MM.1S (cell line): ENCODE data around the gene TBR1.

ENCODE experiments used
- DNase-seq: peaks from one replicate; pipeline ENCODE4 v3.0.0-alpha.2; 2015
- H2AFZ ChIP-seq: fragments of 300-600 bp; sonication (generic); 2 replicates; pipeline ENCODE4 v1.6.0; 2016; ENCODE audit warnings: antibody characterized with exemption, low read length
- H3F3A ChIP-seq: fragments of 300-600 bp; sonication (generic); 2 replicates; pipeline ENCODE4 v1.6.1; 2016; ENCODE audit warnings: mild to moderate bottlenecking, antibody characterized with exemption, low read length, moderate library complexity, mixed read lengths; ENCODE audit not compliant: insufficient read depth
- H3K27ac ChIP-seq: fragments of 300-600 bp; sonication (generic); 2 replicates; pipeline ENCODE4 v1.5.1; 2016; ENCODE audit warnings: mild to moderate bottlenecking, low read length
- H3K27me3 ChIP-seq: fragments of 300-600 bp; sonication (generic); replicated peaks from 2 replicates; pipeline ENCODE4 v1.6.0; 2016; ENCODE audit warnings: low read length; ENCODE audit not compliant: insufficient read depth
- H3K36me3 ChIP-seq: fragments of 300-600 bp; sonication (generic); replicated peaks from 2 replicates; pipeline ENCODE4 v1.6.1; 2016; ENCODE audit warnings: mild to moderate bottlenecking, low read length, mixed read lengths; ENCODE audit not compliant: insufficient read depth
- H3K4me1 ChIP-seq: fragments of 300-600 bp; sonication (generic); 2 replicates; pipeline ENCODE4 v1.6.1; 2016; ENCODE audit warnings: low read length, mixed read lengths
- H3K4me2 ChIP-seq: fragments of 300-600 bp; sonication (generic); 2 replicates; pipeline ENCODE4 v1.6.0; 2016; ENCODE audit warnings: low read depth, low read length
- H3K4me3 ChIP-seq: fragments of 300-600 bp; sonication (generic); 2 replicates; pipeline ENCODE4 v1.5.1; 2016; ENCODE audit warnings: low read length, mixed read lengths
- H3K79me2 ChIP-seq: fragments of 300-600 bp; sonication (generic); 2 replicates; pipeline ENCODE4 v1.6.1; 2016; ENCODE audit warnings: mixed run types, low read length, mixed read lengths
- H3K9ac ChIP-seq: fragments of 300-600 bp; sonication (generic); 2 replicates; pipeline ENCODE4 v1.6.1; 2016; ENCODE audit warnings: low read length, mixed read lengths
- H3K9me2 ChIP-seq: fragments of 300-600 bp; sonication (generic); replicated peaks from 2 replicates; pipeline ENCODE4 v1.6.1; 2016; ENCODE audit warnings: mild to moderate bottlenecking, low read length, mixed read lengths; ENCODE audit not compliant: insufficient read depth
- H3K9me3 ChIP-seq: fragments of 300-600 bp; sonication (generic); replicated peaks from 2 replicates; pipeline ENCODE4 v1.6.1; 2016; ENCODE audit warnings: mild to moderate bottlenecking, low read length, mixed read lengths; ENCODE audit not compliant: insufficient read depth
- H4K20me1 ChIP-seq: fragments of 300-600 bp; sonication (generic); 2 replicates; pipeline ENCODE4 v1.6.1; 2016; ENCODE audit warnings: mild to moderate bottlenecking, low read length, moderate library complexity, mixed read lengths; ENCODE audit not compliant: insufficient read depth
- CTCF ChIP-seq: fragments of 300-600 bp; sonication (generic); IDR thresholded peaks from 2 replicates; pipeline ENCODE4 v1.5.1; 2016; ENCODE audit warnings: antibody characterized with exemption, low read length, mixed read lengths
- EZH2 ChIP-seq: fragments of 300-600 bp; sonication (generic); optimal IDR thresholded peaks from 2 replicates; pipeline ENCODE3; 2017; ENCODE audit warnings: low read depth, mild to moderate bottlenecking, antibody characterized with exemption, low read length, mixed read lengths
- EZH2phosphoT487 ChIP-seq: fragments of 300-600 bp; sonication (generic); IDR thresholded peaks from 2 replicates; pipeline ENCODE4 v1.6.1; 2018; ENCODE audit warnings: antibody characterized with exemption, low read length

TBR1 gene

DNA sequence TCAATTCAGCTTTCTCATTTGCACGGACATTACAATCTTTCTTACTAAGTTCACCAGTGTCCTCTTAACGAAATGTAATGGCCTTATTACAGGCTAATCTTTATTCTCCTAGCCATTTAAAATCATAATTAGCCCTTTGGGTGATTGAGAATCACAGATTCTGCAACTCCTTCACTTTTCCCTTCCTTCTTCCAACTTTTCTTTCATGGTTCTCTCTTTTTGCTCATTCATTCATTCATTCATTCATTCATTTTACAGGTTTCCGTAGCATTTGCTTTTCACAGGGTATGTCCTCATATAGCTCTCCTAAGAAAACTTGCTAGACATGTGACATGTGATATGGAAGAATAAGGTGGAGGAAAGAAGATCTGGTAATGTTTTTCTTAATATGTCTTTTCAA lies 16.0 kb downstream of the TBR1 start:
- H3K27ac ChIP-seq, result no peak overlapping the region
- no peak for TF ChIP-seq EZH2phosphoT487
- no peak for TF ChIP-seq CTCF
- TF ChIP-seq EZH2, result no peak

DNA sequence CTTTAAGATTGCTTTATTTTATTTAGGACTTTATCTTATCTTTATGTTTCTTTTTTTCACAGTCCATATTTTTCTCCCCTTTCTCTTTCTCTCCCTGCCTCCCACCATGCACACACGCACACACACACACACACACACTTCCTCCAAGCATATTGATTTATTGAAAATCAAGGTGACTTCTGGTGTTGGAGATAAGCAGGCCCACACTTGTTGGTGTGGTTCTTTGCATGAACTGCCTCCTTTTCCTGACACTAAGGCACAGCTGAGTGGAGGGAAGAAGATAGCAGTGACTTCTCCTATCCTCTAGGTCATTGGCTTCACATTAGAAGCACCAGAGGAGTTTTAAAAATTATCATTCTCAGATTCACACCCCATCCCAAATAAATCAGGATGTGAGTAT lies 18.0 kb downstream of the TBR1 start:
- Histone ChIP-seq H3K4me1 (no peaks in the 10 kb centered on the region), H3K79me2 (no peaks in the 10 kb centered on the region), H4K20me1 (no peaks in the 10 kb centered on the region), H3K9me3 (no peaks in the 10 kb centered on the region), H3K4me2 (no peak overlapping the region), H2AFZ (no peak overlapping the region), H3K27ac (no peak overlapping the region), H3K36me3 (no peaks in the 10 kb centered on the region), H3K9ac (no peak overlapping the region), H3K4me3 (no peak overlapping the region), H3K9me2 (no peaks in the 10 kb centered on the region), H3F3A (no peaks in the 10 kb centered on the region), H3K27me3 (no peaks in the 10 kb centered on the region)
- TF ChIP-seq EZH2, result no peak
- no peak for TF ChIP-seq EZH2phosphoT487
- DNase-seq, result no peak

More for the DNA sequence above, 16.0 kb downstream of the TBR1 start:
- H3K9me3 ChIP-seq, result no peaks in the 10 kb centered on the region
- no peaks in the 10 kb centered on the region for H3F3A ChIP-seq
- no peaks in the 10 kb centered on the region for H3K36me3 ChIP-seq
- H3K9ac ChIP-seq, result no peak overlapping the region
- H2AFZ ChIP-seq, result no peak overlapping the region
- no peaks in the 10 kb centered on the region for H3K27me3 ChIP-seq
- H3K9me2 ChIP-seq, result no peaks in the 10 kb centered on the region
- H3K79me2 ChIP-seq, result no peaks in the 10 kb centered on the region
- H4K20me1 ChIP-seq, result no peaks in the 10 kb centered on the region
- no peaks in the 10 kb centered on the region for H3K4me1 ChIP-seq
- no peak overlapping the region for H3K4me3 ChIP-seq
- no peak overlapping the region for H3K4me2 ChIP-seq
- no peak for DNase-seq

DNA sequence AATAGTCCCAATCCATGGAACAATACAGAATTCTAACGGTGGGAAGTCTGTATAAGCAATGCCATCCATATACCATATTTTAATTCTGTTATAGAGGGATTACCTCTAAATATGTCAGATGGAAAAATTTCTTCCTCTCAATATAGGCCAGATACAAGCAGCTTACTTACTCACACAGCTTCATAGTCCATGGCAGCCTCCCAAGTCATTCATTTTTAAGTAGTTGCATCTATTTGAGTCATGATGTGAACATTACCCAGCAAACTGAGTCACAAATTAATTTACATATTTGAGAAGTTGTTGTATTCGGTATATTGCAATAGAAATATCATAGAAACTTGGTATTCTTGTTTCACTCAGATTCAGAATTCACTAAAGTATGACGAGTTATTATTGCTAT lies 20.3 kb downstream of the TBR1 start:
- H3K27me3 ChIP-seq, result no peaks in the 10 kb centered on the region
- TF ChIP-seq EZH2phosphoT487, result no peak
- no peaks in the 10 kb centered on the region for H4K20me1 ChIP-seq
- H3K4me2 ChIP-seq, result no peak overlapping the region
- H3K9me2 ChIP-seq, result no peaks in the 10 kb centered on the region
- H3K27ac ChIP-seq, result no peak overlapping the region
- H3K4me3 ChIP-seq, result no peak overlapping the region
- no peaks in the 10 kb centered on the region for H3K4me1 ChIP-seq
- no peaks in the 10 kb centered on the region for H3F3A ChIP-seq
- no peak overlapping the region for H2AFZ ChIP-seq
- no peaks in the 10 kb centered on the region for H3K36me3 ChIP-seq
- H3K79me2 ChIP-seq, result no peaks in the 10 kb centered on the region
- no peaks in the 10 kb centered on the region for H3K9me3 ChIP-seq
- no peak for DNase-seq
- no peak overlapping the region for H3K9ac ChIP-seq

DNA sequence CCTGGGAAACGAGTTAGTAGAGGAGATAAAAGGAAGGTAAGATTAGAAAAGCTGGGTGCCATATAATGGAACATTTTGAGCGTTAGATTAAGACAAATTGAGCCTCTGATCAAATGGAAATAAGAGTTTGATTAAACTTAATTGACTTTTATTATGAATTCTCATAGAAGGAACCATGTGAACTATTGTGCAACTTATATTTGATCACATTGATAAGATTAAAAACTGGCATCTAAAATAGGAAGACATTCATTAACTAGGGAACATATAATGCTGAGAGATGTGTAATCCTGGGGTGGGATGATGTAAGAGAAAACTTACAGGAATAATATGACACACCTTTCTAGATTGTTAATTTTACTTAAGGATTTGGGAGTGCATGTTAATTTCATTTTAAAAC lies 22.5 kb downstream of the TBR1 start:
- Histone ChIP-seq H3K9me3 (no peaks in the 10 kb centered on the region), H3K4me2 (no peak overlapping the region), H3K79me2 (no peaks in the 10 kb centered on the region), H3K4me3 (no peak overlapping the region), H3K27ac (no peak overlapping the region), H3K36me3 (no peaks in the 10 kb centered on the region), H3K9ac (no peak overlapping the region), H3K4me1 (no peaks in the 10 kb centered on the region), H4K20me1 (no peaks in the 10 kb centered on the region), H3K27me3 (no peaks in the 10 kb centered on the region), H2AFZ (no peak overlapping the region), H3F3A (no peaks in the 10 kb centered on the region), H3K9me2 (no peaks in the 10 kb centered on the region)
- TF ChIP-seq EZH2phosphoT487 (no peak), CTCF (no peak), EZH2 (no peak)
- DNase-seq, result no peak
